ENCODE data around the gene POLR2E. TPM values are rescaled to one million over a fixed set of nuclear protein-coding genes. Genes with fewer than 3 reads are reported as not detected.

The POLR2E gene
- total and polyA plus RNA-seq, 2 of the 8 experiments (the other 6 are each of a cell fraction or from before 2014, with no cell fraction given): 281 to 381 TPM

GRCh38 chr19:1039646-1040475 is 55.3 kb downstream of the POLR2E start, which contains the start of gene ABCA7 (continued):
- TF ChIP-seq ASH2L (IDR thresholded peaks at IDR 0.05; ENCODE audit: low read length): no peak
- no peak for TF ChIP-seq CBX8 (IDR thresholded peaks at IDR 0.05; ENCODE audit: borderline replicate concordance, low read depth, low read length)
- peak; percentile 49; the same call in 1 of the 2 replicates for TF ChIP-seq GABPA (IDR thresholded peaks at IDR 0.05; ENCODE audit: borderline replicate concordance, insufficient read depth, low read length)
- TF ChIP-seq TBP (IDR thresholded peaks at IDR 0.05; ENCODE audit: low read depth, low read length): peak; percentile 61
- TF ChIP-seq SUZ12 (IDR thresholded peaks at IDR 0.05; ENCODE audit: low read length): no peak
- peak; percentile 54 for TF ChIP-seq ATF2 (IDR thresholded peaks at IDR 0.05; ENCODE audit: low read length)
- no peak for TF ChIP-seq BCL11A (IDR thresholded peaks at IDR 0.05; ENCODE audit: low read depth in 2 of 2, low read length in 2 of 2)
- no peak for TF ChIP-seq EZH2 (IDR thresholded peaks at IDR 0.05; ENCODE audit: low read depth, low read length, severe bottlenecking)
- no peak for TF ChIP-seq EGR1 (IDR thresholded peaks at IDR 0.05; ENCODE audit: borderline replicate concordance, low read depth, low read length)
- TF ChIP-seq POLR2AphosphoS5 (IDR thresholded peaks at IDR 0.05; ENCODE audit: low read depth, low read length): peak; percentile 93
- TF ChIP-seq GTF2F1 (IDR thresholded peaks at IDR 0.05; ENCODE audit: borderline replicate concordance, low read depth, low read length): no peak
- no peak for TF ChIP-seq SAP30 (IDR thresholded peaks at IDR 0.05; ENCODE audit: insufficient read depth, insufficient replicate concordance, low read length)
- no peak for TF ChIP-seq TAF1 (IDR thresholded peaks at IDR 0.05; ENCODE audit: low read depth, low read length)
- no peak for TF ChIP-seq RFX5 (IDR thresholded peaks at IDR 0.05; ENCODE audit: borderline replicate concordance, low read depth, low read length)
- no peak for TF ChIP-seq CBX5 (IDR thresholded peaks at IDR 0.05; ENCODE audit: low read depth, low read length)
- TF ChIP-seq CHD2 (IDR thresholded peaks at IDR 0.05; ENCODE audit: low read length): peak; percentile 90
- TF ChIP-seq EP300 (IDR thresholded peaks at IDR 0.05; ENCODE audit: borderline replicate concordance in 1 of 2, low read depth in 2 of 2, low read length in 2 of 2): no peak
- TF ChIP-seq PHF8 (conservative IDR thresholded peaks at IDR 0.05; ENCODE audit: low read depth, low read length): no peak
- TF ChIP-seq RNF2 (IDR thresholded peaks at IDR 0.05; ENCODE audit: borderline replicate concordance, low read depth, low read length, missing control alignments, poor library complexity, severe bottlenecking): no peak
- no peak for TF ChIP-seq CHD1 (IDR thresholded peaks at IDR 0.05; ENCODE audit: low read depth, low read length)
- TF ChIP-seq RAD21 (IDR thresholded peaks at IDR 0.05 in 1 of 2, conservative IDR thresholded peaks at IDR 0.05 in 1 of 2; ENCODE audit: low read depth in 2 of 2, low read length in 2 of 2): peak in 1 of 2 experiments; percentile 14; a peak in 1 of 4 replicates
